D721Med (cell line): ENCODE measurements around the gene PARK7.
"Not testable (repeated sequence)": the region's sequence is repeated elsewhere in the genome, so short reads cannot be mapped to it uniquely, and the experiment has no call there.

Experiments used
- DNase-seq: peaks from one replicate; pipeline ENCODE4 v3.0.0; 2011; ENCODE audit warnings: low spot score; ENCODE audit not compliant: insufficient read length
- FAIRE-seq: peaks from 2 replicates; lab custom pipeline; 2011; peaks lifted over from hg19 to GRCh38; lab: Jason Lieb, UNC
- TF ChIP-seq, protein P1 (sequence below): IDR thresholded peaks from 2 replicates; pipeline ENCODE4 v1.5.1; 2012; ENCODE audit warnings: mild to moderate bottlenecking, control low read depth; ENCODE audit not compliant: insufficient read depth; ENCODE audit errors: missing control alignments

PARK7 gene

DNA sequence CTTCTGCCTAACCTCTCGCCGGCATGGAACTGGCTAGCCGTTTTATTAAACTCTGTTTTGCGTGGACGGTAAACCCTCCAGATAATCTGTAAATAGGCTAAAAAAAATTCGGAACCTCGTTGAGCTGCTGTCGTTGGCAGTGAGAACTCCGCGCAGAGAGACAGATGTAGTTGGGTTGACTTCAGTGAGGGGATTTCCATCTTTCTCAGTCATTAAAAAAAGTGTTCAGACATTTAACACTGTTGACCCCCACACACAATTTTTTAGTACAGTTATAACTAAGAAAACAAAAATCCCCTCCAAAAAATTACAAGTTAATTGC is 464 bp downstream of the PARK7 start:
- DNase-seq (no peak), FAIRE-seq (no peak)
- TF ChIP-seq, protein P1, sequence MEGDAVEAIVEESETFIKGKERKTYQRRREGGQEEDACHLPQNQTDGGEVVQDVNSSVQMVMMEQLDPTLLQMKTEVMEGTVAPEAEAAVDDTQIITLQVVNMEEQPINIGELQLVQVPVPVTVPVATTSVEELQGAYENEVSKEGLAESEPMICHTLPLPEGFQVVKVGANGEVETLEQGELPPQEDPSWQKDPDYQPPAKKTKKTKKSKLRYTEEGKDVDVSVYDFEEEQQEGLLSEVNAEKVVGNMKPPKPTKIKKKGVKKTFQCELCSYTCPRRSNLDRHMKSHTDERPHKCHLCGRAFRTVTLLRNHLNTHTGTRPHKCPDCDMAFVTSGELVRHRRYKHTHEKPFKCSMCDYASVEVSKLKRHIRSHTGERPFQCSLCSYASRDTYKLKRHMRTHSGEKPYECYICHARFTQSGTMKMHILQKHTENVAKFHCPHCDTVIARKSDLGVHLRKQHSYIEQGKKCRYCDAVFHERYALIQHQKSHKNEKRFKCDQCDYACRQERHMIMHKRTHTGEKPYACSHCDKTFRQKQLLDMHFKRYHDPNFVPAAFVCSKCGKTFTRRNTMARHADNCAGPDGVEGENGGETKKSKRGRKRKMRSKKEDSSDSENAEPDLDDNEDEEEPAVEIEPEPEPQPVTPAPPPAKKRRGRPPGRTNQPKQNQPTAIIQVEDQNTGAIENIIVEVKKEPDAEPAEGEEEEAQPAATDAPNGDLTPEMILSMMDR, result no peak

DNA sequence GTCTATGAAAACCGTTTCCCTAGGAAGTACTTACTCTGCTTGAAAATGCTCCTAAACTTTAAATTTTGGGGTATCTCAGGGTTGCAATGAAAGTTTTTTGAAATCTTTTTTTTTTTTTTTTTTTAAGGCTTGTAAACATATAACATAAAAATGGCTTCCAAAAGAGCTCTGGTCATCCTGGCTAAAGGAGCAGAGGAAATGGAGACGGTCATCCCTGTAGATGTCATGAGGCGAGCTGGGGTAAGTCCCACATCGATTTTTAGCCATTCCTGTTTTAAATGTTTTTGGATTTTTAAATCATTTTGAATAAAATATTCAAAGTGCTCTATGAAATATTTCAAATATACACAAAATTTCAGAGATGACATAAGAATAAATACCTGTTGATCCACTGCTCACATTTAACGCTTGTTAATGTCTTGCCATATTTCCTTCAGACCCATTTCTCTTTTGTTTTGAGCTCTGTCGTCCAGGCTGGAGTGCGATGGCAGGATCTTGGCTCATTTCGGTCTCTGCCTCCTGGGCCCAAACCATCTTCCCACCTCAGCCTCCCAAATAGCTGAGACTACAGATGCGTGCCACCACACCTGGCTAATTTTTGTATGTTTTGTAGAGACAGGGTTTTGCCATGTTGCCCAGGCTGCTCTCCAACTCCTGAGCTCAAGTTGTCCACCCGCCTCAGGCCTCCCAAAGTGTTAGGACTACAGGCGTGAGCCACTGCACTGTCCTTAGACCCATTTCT is 1.3 kb downstream of the PARK7 start:
- TF ChIP-seq, protein P1, result no peak
- no peak for FAIRE-seq
- DNase-seq, result no peak

DNA sequence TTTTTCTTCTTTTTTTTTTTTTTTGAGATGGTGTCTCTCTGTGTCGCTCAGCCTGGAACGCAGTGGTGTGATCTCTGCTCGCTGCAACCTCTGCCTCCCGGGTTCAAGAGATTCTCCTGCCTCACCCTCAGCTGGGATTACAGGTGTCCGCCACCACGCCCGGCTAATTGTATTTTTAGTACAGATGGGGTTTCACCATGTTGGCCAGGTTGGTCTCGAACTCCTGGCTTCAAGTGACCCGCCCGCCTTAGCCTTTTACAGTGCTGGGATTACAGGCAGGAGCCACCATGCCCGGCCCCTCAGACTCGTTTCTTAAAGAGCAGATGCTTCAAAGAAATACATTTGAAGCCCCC is 1.8 kb downstream of the PARK7 start:
- not testable (repeated sequence) for DNase-seq, FAIRE-seq

DNA sequence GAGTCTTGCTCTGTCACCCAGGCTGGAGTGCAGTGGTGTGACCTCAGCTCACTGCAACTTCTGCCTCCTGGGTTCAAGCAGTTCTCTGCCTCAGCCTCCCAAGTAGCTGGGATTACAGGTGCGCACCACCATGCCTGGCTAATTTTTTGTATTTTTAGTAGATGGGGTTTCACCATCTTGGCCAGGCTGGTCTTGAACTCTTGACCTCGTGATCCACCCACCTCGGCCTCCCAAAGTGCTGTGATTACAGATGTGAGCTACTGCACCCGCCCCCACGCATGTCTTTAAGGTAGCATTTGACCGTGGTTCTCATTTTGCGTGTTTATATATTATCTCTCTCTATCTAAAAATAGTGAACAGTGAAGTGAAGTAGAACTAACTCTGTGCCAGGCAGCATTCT is 2.3 kb downstream of the PARK7 start:
- DNase-seq, FAIRE-seq: not testable (repeated sequence)

DNA sequence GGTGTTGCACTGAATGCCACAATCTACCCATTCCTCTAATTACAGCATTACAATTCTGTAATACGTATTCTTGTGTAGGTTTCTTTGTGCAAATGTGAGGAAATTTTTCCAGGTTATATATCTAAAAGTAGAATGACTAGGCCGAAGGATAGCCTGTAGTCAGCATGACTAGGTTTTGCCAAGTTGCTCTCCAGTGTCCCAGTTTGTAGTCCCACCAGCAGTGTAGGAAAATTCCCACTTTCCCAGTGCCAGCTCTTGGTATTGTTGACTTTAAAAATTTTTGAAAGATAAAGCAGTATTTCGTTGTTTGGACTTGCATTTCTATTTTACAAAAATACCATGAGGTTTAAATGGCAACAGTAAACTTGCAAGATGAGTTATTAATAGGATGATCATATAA is 3.0 kb downstream of the PARK7 start:
- DNase-seq, result no peak
- no peak for FAIRE-seq
- TF ChIP-seq, protein P1, result no peak

DNA sequence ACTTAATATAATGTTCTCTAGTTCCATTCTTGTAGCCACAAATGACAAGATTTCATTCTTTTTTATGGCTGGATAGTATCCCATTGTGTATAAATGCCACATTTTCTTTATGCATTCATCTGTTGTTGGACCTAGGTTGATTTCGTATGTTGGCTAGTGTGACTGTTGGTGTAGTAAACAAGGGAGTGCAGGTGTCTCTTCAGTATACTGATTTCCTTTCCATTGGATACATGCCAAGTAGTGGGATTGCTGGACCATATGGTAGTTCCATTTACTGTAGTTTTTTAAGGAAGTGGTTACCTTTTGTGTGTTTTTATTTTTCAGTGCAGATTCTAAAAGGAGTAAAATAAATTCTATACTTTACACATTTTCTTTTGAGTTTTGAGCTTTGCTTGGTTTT is 5.7 kb downstream of the PARK7 start:
- no peak for FAIRE-seq
- TF ChIP-seq, protein P1, result no peak
- no peak for DNase-seq

DNA sequence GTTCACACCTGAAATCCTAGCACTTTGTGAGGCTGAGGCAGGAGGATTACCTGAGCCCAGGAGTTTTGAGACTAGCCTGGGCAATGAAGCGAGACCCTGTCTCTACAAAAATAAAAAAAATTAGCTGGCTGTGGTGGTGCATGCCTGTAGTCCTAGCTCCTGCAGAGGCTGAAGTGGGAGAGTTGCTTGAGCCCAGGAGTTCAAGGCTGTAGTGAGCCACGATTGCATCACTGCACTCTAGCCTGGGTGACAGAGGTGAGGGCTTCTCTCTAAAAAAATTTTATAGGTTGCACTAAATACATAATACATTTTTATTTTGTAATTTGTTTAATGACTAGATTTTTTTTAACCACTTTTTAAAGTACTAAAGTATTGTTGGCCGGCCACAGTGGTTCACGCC is 6.1 kb downstream of the PARK7 start:
- FAIRE-seq, result no peak
- no peak for DNase-seq
- TF ChIP-seq, protein P1, result no peak

DNA sequence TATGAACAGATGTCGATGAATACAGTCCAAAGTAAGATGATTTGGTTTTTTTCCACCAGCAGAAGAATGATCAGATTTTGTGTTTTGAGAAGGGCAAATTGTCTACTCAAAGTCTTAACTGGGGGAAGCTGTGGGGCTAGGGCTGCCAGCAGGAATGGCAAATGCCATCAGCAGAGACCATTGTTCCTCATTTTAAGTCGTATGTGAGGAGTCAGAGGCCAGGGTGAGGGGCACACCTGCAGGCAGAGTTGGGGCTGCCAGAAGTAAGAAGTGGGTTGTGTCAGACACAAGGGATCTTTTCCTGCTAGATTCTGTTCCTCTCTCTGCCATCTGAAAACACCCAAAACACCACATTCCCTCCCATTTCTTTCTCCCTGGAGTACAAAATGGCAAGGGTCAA is 8.7 kb downstream of the PARK7 start:
- FAIRE-seq, result no peak
- no peak for DNase-seq

More for the DNA sequence above, 8.7 kb downstream of the PARK7 start:
- TF ChIP-seq, protein P1, result no peak
